WTC11 (cell line): ENCODE results near the gene ILDR2. TPM values are rescaled to one million over a fixed set of nuclear protein-coding genes. Genes with fewer than 3 reads are reported as not detected.

Experiments used
- ATAC-seq: fragments of 200-7000 bp; cut with Tn5 transposase; 2 replicates; pipeline ENCODE4 v1.10.0; 2021; ENCODE audit warnings: mild to moderate bottlenecking, moderate library complexity
- CTCF ChIA-PET: fragments of 300-600 bp; sonication (Branson Sonifier 250); formaldehyde crosslinking; loops from one replicate; lab custom pipeline; 2021; ENCODE audit warnings: antibody characterized with exemption; lab: Charles Lee
- POLR2A ChIA-PET: fragments of 350-600 bp; sonication (Branson Sonifier 250); formaldehyde crosslinking; loops from one replicate; lab custom pipeline; 2021; ENCODE audit warnings: antibody characterized with exemption; lab: Charles Lee
- DNase-seq: peaks from one replicate; pipeline ENCODE4 v3.0.0; 2021; ENCODE audit warnings: low spot score
- H3K27ac Mint-ChIP-seq: 2 replicates; pipeline ENCODE4 v1.8.0; 2021; ENCODE audit warnings: mixed read lengths
- H3K27me3 Mint-ChIP-seq: 2 replicates; pipeline ENCODE4 v1.8.0; 2021; ENCODE audit warnings: low read depth, mild to moderate bottlenecking, moderate library complexity, mixed read lengths
- H3K36me3 Mint-ChIP-seq: 2 replicates; pipeline ENCODE4 v1.8.0; 2021; ENCODE audit warnings: mixed read lengths
- H3K4me1 Mint-ChIP-seq: 2 replicates; pipeline ENCODE4 v1.8.0; 2022; ENCODE audit warnings: mixed read lengths
- H3K4me3 Mint-ChIP-seq: 2 replicates; pipeline ENCODE4 v1.8.0; 2021; ENCODE audit warnings: mild to moderate bottlenecking, moderate library complexity, mixed read lengths
- H3K9me3 Mint-ChIP-seq: 2 replicates; pipeline ENCODE4 v1.8.0; 2021; ENCODE audit warnings: mixed read lengths
- CTCF ChIP-seq: fragments of 200-600 bp; IDR thresholded peaks from 2 replicates; pipeline ENCODE4 v1.8.0; 2022; ENCODE audit warnings: antibody characterized with exemption
- EMX1 ChIP-seq: fragments of 250-450 bp; sonication (Bioruptor Pico); IDR thresholded peaks from 2 replicates; pipeline ENCODE4 v1.8.0; 2021; ENCODE audit warnings: mild to moderate bottlenecking
- FOXP1 ChIP-seq: sonication (generic); formaldehyde crosslinking; IDR thresholded peaks from 2 replicates; pipeline ENCODE4 v1.8.0; 2022; ENCODE audit warnings: missing genetic modification reagents, mild to moderate bottlenecking, moderate library complexity, borderline replicate concordance
- JAZF1 ChIP-seq: fragments of 250-450 bp; sonication (Bioruptor Pico); IDR thresholded peaks from 2 replicates; pipeline ENCODE4 v1.9.0; 2021; ENCODE audit warnings: moderate library complexity, mild to moderate bottlenecking, inconsistent platforms
- JUN ChIP-seq: sonication (generic); formaldehyde crosslinking; IDR thresholded peaks from 2 replicates; pipeline ENCODE4 v1.8.0; 2023; ENCODE audit warnings: mild to moderate bottlenecking, missing genetic modification reagents
- MXD4 ChIP-seq: fragments of 250-450 bp; sonication (Bioruptor Pico); IDR thresholded peaks from 2 replicates; pipeline ENCODE4 v1.8.0; 2021; ENCODE audit warnings: mild to moderate bottlenecking, moderate library complexity, borderline replicate concordance
- NFE2L1 ChIP-seq: sonication (generic); formaldehyde crosslinking; IDR thresholded peaks from 2 replicates; pipeline ENCODE4 v1.8.1; 2023; ENCODE audit warnings: missing genetic modification reagents
- NR1H2 ChIP-seq: sonication (generic); formaldehyde crosslinking; IDR thresholded peaks from 2 replicates; pipeline ENCODE4 v1.9.0; 2021; ENCODE audit warnings: mild to moderate bottlenecking, moderate library complexity, missing genetic modification reagents
- NR3C1 ChIP-seq: sonication (generic); formaldehyde crosslinking; conservative IDR thresholded peaks from 2 replicates; pipeline ENCODE4 v1.8.1; 2023; ENCODE audit warnings: low read depth, mild to moderate bottlenecking, missing genetic modification reagents
- OVOL2 ChIP-seq: fragments of 250-450 bp; sonication (Bioruptor Pico); IDR thresholded peaks from 2 replicates; pipeline ENCODE4 v1.9.0; 2021; ENCODE audit warnings: mild to moderate bottlenecking, borderline replicate concordance
- RELA ChIP-seq: sonication (generic); formaldehyde crosslinking; IDR thresholded peaks from 2 replicates; pipeline ENCODE4 v1.8.1; 2022; ENCODE audit warnings: missing genetic modification reagents, mild to moderate bottlenecking, borderline replicate concordance
- SOX15 ChIP-seq: fragments of 250-450 bp; sonication (Bioruptor Pico); IDR thresholded peaks from 2 replicates; pipeline ENCODE4 v1.9.0; 2021; ENCODE audit warnings: mild to moderate bottlenecking
- STAT6 ChIP-seq: sonication (generic); formaldehyde crosslinking; conservative IDR thresholded peaks from 2 replicates; pipeline ENCODE4 v1.8.1; 2023; ENCODE audit warnings: mild to moderate bottlenecking, low read depth, missing genetic modification reagents, moderate library complexity
- USF1 ChIP-seq: sonication (generic); formaldehyde crosslinking; IDR thresholded peaks from 2 replicates; pipeline ENCODE4 v1.8.0; 2022; ENCODE audit warnings: mild to moderate bottlenecking, missing genetic modification reagents
- ZNF232 ChIP-seq: sonication (generic); formaldehyde crosslinking; IDR thresholded peaks from 2 replicates; pipeline ENCODE4 v1.8.0; 2022; ENCODE audit warnings: mild to moderate bottlenecking, missing genetic modification reagents
- total RNA-seq: library from RNA; stranded (reverse); gene quantifications from 3 replicates; pipeline ENCODE4 v1.2.3, GENCODE V29; 2021
- TF ChIP-seq, protein P1 (sequence below): fragments of 250-450 bp; sonication (Bioruptor Pico); IDR thresholded peaks from 2 replicates; pipeline ENCODE4 v1.9.0; 2021; ENCODE audit warnings: mild to moderate bottlenecking, borderline replicate concordance
- TF ChIP-seq, protein P2 (sequence below): fragments of 250-450 bp; sonication (Bioruptor Pico); IDR thresholded peaks from 2 replicates; pipeline ENCODE4 v1.9.0; 2021; ENCODE audit warnings: moderate library complexity, mild to moderate bottlenecking, inconsistent platforms, borderline replicate concordance
- TF ChIP-seq, protein P3 (sequence below): sonication (generic); formaldehyde crosslinking; IDR thresholded peaks from 2 replicates; pipeline ENCODE4 v1.8.0; 2023; ENCODE audit warnings: mild to moderate bottlenecking, missing genetic modification reagents
- TF ChIP-seq, protein P4 (sequence below): sonication (generic); formaldehyde crosslinking; IDR thresholded peaks from 2 replicates; pipeline ENCODE4 v1.8.0; 2023; ENCODE audit warnings: missing genetic modification reagents
- TF ChIP-seq, protein P5 (sequence below): sonication (generic); formaldehyde crosslinking; IDR thresholded peaks from 2 replicates; pipeline ENCODE4 v1.8.1; 2023; ENCODE audit warnings: mild to moderate bottlenecking, moderate library complexity, missing genetic modification reagents

The ILDR2 gene
- total RNA-seq, 1 experiment from 2014 or later = 1.6 TPM

DNA sequence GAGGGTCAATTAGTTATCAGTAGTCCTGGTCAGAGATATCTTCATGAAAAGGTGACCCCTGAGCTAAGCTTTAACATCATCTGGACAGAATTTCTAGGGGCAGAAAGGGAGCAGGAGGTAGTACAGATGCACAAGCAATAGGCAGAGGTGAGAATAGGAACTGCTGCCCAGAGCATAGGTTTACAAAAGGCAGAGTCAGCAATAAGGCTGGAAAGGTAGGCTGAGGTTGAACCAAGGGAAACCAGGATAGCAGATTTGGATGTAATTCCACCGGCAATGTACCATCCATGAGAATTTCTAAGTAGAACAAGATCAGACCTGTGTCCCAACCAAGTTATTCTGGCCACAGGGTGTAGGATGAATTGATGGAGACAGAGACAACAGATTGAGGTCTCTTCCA lies 6.2 kb upstream of the ILDR2 start:
- Mint-ChIP-seq H3K4me1 (no peaks in the 10 kb centered on the region), H3K9me3 (no peaks in the 10 kb centered on the region), H3K27me3 (peaks cover 39% of the 10 kb centered on the region), H3K27ac (no peak overlapping the region), H3K36me3 (no peaks in the 10 kb centered on the region), H3K4me3 (no peak overlapping the region)
- POLR2A ChIA-PET = no interaction called here
- ATAC-seq = no peak
- DNase-seq = no peak
- CTCF ChIA-PET = interaction anchor here (0.7 to 1.2 kb wide), 2 partner anchors 76 to 98 kb away, joined by 3 read pairs; no protein-coding TSS in a partner anchor
- TF ChIP-seq NR1H2 (CRISPR knock-in tag) = no peak
- no peak for TF ChIP-seq JUN (CRISPR knock-in tag)
- no peak for TF ChIP-seq USF1 (CRISPR knock-in tag)
- TF ChIP-seq, protein P1, sequence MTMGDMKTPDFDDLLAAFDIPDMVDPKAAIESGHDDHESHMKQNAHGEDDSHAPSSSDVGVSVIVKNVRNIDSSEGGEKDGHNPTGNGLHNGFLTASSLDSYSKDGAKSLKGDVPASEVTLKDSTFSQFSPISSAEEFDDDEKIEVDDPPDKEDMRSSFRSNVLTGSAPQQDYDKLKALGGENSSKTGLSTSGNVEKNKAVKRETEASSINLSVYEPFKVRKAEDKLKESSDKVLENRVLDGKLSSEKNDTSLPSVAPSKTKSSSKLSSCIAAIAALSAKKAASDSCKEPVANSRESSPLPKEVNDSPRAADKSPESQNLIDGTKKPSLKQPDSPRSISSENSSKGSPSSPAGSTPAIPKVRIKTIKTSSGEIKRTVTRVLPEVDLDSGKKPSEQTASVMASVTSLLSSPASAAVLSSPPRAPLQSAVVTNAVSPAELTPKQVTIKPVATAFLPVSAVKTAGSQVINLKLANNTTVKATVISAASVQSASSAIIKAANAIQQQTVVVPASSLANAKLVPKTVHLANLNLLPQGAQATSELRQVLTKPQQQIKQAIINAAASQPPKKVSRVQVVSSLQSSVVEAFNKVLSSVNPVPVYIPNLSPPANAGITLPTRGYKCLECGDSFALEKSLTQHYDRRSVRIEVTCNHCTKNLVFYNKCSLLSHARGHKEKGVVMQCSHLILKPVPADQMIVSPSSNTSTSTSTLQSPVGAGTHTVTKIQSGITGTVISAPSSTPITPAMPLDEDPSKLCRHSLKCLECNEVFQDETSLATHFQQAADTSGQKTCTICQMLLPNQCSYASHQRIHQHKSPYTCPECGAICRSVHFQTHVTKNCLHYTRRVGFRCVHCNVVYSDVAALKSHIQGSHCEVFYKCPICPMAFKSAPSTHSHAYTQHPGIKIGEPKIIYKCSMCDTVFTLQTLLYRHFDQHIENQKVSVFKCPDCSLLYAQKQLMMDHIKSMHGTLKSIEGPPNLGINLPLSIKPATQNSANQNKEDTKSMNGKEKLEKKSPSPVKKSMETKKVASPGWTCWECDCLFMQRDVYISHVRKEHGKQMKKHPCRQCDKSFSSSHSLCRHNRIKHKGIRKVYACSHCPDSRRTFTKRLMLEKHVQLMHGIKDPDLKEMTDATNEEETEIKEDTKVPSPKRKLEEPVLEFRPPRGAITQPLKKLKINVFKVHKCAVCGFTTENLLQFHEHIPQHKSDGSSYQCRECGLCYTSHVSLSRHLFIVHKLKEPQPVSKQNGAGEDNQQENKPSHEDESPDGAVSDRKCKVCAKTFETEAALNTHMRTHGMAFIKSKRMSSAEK (CRISPR knock-in tag) = no peak
- TF ChIP-seq, protein P2, sequence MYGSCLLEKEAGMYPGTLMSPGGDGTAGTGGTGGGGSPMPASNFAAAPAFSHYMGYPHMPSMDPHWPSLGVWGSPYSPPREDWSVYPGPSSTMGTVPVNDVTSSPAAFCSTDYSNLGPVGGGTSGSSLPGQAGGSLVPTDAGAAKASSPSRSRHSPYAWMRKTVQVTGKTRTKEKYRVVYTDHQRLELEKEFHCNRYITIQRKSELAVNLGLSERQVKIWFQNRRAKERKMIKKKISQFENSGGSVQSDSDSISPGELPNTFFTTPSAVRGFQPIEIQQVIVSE (CRISPR knock-in tag) = no peak
- no peak for TF ChIP-seq NFE2L1 (CRISPR knock-in tag)
- no peak for TF ChIP-seq RELA (CRISPR knock-in tag)
- TF ChIP-seq, protein P3, sequence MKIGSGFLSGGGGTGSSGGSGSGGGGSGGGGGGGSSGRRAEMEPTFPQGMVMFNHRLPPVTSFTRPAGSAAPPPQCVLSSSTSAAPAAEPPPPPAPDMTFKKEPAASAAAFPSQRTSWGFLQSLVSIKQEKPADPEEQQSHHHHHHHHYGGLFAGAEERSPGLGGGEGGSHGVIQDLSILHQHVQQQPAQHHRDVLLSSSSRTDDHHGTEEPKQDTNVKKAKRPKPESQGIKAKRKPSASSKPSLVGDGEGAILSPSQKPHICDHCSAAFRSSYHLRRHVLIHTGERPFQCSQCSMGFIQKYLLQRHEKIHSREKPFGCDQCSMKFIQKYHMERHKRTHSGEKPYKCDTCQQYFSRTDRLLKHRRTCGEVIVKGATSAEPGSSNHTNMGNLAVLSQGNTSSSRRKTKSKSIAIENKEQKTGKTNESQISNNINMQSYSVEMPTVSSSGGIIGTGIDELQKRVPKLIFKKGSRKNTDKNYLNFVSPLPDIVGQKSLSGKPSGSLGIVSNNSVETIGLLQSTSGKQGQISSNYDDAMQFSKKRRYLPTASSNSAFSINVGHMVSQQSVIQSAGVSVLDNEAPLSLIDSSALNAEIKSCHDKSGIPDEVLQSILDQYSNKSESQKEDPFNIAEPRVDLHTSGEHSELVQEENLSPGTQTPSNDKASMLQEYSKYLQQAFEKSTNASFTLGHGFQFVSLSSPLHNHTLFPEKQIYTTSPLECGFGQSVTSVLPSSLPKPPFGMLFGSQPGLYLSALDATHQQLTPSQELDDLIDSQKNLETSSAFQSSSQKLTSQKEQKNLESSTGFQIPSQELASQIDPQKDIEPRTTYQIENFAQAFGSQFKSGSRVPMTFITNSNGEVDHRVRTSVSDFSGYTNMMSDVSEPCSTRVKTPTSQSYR = no peak

DNA sequence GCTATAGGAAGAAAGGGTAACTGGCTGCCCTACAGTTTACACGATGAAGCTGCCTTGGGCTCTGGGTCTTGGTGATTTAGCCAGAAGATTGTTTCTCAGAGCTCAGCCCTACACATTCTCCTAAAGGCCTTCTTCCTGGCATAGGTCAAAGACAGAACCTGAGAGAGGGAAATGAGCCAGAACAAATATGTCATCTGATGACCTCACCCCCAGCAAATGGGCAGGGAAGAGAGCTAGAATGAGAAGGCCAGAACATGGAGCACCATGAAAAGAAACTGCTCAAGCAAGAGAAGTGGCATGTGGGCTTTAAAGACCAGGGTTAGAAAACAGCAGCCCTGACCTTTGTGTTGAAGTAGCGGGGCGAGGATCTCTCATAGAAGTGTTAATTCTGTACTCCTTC lies 5.5 kb upstream of the ILDR2 start:
- Mint-ChIP-seq H3K4me1 (peaks cover 2% of the 10 kb centered on the region; the same call in 1 of the 2 replicates), H3K4me3 (no peak overlapping the region), H3K9me3 (no peaks in the 10 kb centered on the region), H3K27me3 (peaks cover 46% of the 10 kb centered on the region), H3K27ac (no peak overlapping the region), H3K36me3 (no peaks in the 10 kb centered on the region)
- CTCF ChIA-PET = interaction anchor here (0.8 to 1.2 kb wide), 2 partner anchors 79 to 97 kb away, joined by 3 read pairs; no protein-coding TSS in a partner anchor
- ATAC-seq = no peak
- DNase-seq = no peak
- POLR2A ChIA-PET = no interaction called here
- TF ChIP-seq MXD4 (CRISPR knock-in tag) (no peak), FOXP1 (no peak), STAT6 (no peak), SOX15 (no peak), EMX1 (CRISPR knock-in tag) (no peak), NR3C1 (no peak), JAZF1 (no peak), ZNF232 (CRISPR knock-in tag) (no peak), CTCF (no peak), OVOL2 (CRISPR knock-in tag) (no peak)
- TF ChIP-seq, protein P4, sequence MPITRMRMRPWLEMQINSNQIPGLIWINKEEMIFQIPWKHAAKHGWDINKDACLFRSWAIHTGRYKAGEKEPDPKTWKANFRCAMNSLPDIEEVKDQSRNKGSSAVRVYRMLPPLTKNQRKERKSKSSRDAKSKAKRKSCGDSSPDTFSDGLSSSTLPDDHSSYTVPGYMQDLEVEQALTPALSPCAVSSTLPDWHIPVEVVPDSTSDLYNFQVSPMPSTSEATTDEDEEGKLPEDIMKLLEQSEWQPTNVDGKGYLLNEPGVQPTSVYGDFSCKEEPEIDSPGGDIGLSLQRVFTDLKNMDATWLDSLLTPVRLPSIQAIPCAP (CRISPR knock-in tag) = no peak
- TF ChIP-seq, protein P5, sequence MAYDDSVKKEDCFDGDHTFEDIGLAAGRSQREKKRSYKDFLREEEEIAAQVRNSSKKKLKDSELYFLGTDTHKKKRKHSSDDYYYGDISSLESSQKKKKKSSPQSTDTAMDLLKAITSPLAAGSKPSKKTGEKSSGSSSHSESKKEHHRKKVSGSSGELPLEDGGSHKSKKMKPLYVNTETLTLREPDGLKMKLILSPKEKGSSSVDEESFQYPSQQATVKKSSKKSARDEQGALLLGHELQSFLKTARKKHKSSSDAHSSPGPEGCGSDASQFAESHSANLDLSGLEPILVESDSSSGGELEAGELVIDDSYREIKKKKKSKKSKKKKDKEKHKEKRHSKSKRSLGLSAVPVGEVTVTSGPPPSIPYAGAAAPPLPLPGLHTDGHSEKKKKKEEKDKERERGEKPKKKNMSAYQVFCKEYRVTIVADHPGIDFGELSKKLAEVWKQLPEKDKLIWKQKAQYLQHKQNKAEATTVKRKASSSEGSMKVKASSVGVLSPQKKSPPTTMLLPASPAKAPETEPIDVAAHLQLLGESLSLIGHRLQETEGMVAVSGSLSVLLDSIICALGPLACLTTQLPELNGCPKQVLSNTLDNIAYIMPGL (CRISPR knock-in tag) = no peak
